Activated CD8-positive, alpha-beta memory T cell treated with anti-CD3 and anti-CD28 coated beads, Interleukin-2, amount 50 U/mL, for 1 hour (primary cell): ENCODE data around the gene HSPA1B.
A peak's percentile ranks its signal among the peaks of the same experiment; 100 is the strongest.
"Not testable (repeated sequence)": the region's sequence is repeated elsewhere in the genome, so short reads cannot be mapped to it uniquely, and the experiment has no call there.

ENCODE experiments used
- DNase-seq: peaks from one replicate; pipeline ENCODE4 v3.0.0-alpha.2; 2020; ENCODE audit errors: extremely low read depth

The HSPA1B gene

DNA sequence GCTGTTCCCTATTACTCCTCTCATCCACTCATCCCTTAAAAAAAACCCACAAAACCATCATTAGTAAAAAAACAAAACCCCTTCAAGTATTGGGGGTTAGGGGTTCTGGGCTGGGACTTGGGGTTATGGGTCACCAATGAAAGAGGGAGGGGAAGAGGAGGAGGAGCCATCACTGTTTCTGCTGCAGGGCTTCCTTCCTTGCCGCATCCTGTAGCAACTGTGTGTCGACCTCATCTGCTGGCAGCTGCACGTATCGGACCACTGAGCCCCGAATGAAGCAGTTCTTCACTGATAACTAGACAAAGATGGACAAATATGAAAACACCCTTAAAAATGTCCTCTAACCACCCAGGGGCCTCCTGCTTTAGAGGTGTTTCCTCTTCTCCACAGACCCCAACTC lies 29.9 kb upstream of the HSPA1B start:
- DNase-seq, result no peak

DNA sequence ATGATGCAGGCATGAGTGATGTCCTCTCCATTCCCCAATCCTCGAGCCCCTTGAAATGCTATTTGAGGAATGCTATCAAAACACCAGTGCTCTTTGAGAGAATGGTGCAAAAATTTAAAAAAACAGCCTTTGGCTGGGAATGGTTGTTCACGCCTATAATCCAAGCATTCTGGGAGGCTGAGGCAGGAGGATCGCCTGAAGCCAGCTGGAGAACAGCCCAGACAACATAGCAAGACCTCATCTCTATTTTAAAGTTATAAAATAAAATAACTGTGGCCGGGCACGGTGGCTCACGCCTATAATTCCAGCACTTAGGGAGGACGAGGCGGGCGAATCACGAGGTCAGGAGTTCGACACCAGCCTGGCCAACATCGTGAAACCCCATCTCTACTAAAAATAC lies 27.8 kb upstream of the HSPA1B start:
- no peak for DNase-seq

DNA sequence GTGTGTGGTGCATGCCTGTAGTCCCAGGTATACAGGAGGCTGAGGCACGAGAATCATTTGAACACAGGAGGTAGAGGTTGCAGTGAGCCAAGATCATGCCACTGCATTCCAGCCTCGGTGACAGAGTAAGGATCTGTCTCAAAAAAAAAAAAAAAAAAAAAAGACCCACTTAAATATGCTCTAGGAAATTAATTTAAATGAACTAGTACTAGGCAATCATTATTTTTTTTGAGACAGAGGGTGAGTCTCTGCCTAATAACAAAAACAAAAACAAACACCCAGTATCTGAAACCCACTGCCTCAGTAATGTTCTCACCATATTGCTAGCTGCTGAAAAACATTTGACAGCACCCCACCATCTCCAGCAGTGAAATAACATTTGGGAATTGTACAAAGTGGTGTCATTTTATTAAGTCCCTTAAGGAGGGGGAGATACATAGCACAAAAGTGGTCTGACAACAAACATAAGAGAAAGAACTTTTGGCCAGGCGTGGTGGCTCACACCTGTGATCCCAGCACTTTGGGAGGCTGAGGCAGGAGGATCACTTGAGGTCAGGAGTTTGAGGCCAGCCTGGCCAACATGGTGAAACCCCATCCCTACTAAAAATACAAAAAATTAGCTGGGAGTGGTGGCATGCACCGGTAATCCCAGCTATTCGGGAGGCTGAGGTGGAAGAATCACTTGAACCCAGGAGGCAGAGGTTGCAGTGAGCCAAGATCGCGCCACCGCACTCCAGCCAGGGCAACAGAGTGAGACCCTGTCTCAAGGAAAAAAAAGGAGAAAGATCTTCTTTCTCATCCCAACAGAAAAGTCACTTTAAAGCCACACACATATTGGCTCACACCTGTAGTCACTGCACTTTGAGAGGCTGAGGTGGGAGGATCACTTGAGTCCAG lies 26.3 kb upstream of the HSPA1B start:
- not testable (repeated sequence) for DNase-seq

DNA sequence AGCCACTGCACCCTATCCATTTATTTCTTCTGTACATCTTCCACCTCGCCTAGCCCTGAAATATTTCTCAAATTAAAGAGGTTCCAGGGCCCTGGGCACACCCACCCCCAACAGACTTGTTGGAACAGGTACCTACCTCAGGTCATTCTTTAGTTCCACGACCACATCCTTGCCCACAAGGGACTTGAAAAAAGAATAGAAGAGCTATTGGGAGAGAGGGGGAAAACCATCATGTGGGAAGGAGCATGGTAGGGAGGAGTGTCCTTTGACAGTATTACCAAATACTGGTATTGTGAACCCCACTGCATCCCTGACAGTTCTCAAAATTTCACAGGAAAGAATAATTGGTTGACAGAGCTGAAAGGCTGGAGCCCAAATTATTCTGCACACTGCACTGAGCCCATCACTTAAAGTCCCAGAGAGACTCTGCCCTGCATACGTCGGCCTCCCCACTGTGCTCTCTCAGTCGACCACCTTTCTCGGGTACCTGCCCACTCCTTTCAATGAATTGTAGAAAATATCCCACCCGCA lies 21.5 kb upstream of the HSPA1B start:
- DNase-seq, result no peak

DNA sequence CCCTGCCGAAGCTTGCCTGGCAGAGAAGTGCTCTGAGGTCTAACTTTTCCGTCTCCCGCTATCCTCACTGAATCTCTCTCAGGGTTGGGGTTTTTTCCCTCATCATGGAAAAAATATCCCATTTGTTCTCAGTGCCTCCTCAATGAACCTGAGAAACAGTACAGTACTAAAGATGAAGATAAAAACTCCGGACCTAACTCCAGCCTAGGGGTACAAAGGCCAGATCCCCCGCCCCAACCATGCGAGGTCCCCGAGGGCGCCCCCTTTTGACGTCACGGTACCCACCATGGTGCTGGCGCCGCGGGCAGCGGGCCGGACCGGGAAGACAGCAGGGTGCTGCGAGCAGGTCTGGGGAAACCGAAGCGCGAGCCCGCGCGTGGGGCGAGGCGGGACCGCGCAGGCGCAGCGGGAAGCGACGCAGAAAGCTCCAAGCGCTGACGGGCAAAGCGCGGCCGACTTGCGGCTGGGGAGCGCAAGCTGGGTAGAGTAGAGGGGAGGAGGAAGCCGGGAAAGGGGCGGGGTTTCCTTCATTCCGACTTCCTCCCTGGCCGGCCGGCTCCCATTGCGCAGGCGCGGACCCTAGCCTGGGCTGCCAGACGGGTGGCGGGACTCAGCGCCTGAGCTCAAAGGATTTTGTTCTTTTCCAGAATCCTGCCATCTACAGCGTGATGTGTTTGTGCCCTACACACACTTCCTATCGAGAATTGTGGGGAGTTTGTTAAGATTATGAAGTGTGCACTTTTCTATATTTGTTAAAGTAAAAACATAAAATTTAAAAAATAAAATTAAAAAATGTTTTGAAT lies 20.9 kb upstream of the HSPA1B start, which contains the start of gene LSM2:
LSM2 (minus strand) TSS at position 497 of the 803 bp plus-strand sequence; CDS start at position 288, 209 bp downstream.
- peak; percentile 94 for DNase-seq

DNA sequence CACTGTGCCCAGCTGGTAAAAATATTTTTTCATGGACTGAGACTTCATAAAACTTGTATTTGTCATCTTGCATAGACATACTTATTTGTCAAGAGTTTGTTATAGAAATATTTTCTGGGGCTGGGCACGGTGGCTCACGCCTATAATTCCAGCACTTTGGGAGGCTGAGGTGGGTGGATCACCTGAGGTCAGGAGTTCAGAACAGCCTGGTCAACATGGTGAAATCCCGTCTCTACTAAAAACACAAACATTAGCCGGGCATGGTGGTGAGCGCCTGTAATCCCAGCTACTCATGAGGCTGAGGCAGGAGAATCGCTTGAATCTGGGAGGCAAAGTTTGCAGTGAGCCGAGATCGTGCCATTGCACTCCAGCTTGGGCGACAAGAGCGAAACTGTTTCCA lies 18.9 kb upstream of the HSPA1B start:
- not testable (repeated sequence) for DNase-seq

DNA sequence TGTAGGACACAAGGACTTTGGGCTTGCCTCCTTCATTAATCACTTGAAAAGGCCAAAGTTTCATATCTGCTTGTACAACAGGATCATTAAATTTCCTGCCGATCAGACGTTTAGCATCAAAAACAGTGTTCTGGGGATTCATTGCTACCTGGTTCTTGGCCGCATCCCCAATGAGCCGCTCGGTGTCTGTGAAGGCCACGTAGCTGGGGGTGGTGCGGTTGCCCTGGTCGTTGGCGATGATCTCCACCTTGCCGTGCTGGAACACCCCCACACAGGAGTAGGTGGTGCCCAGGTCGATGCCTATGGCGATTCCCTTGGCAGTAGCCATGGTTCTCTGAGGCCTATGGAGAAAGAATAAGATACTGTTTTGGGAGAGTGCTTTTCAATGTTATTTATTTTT lies 15.9 kb upstream of the HSPA1B start:
- DNase-seq, result no peak

DNA sequence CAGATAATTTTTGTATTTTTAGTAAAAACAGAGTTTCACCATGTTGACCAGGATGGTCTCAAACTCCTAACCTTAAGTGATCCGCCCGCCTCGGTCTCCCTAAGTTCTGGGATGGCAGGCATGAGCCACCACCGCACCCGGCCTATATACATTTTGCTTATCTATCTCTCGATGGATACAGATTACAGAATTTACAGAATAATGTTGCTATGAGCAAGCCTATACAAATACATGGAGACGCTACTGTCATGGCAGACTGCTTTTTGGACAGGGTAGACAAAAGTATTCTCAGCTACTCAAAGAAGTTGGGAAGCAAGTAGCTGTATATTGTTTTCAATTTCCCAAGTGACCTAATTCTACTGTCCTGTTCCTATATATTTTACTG lies 14.1 kb upstream of the HSPA1B start:
- DNase-seq, result no peak

DNA sequence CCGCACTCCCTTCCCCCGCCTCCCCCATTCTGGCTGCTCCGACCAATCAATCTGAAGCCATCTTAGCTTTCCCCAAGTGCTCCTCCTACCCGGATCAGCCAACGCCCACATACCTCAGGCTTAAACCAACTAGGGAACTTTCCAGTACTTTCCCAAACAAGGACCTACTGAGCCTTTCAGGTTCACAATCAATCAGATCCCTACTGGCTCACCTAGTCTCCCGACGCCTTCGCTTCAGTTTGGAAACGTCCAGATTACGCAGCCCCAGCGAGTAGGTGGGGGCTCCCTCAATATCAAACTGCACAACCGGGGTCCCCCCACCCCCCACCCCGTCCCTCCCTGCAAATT lies 12.9 kb upstream of the HSPA1B start:
- DNase-seq, result no peak

DNA sequence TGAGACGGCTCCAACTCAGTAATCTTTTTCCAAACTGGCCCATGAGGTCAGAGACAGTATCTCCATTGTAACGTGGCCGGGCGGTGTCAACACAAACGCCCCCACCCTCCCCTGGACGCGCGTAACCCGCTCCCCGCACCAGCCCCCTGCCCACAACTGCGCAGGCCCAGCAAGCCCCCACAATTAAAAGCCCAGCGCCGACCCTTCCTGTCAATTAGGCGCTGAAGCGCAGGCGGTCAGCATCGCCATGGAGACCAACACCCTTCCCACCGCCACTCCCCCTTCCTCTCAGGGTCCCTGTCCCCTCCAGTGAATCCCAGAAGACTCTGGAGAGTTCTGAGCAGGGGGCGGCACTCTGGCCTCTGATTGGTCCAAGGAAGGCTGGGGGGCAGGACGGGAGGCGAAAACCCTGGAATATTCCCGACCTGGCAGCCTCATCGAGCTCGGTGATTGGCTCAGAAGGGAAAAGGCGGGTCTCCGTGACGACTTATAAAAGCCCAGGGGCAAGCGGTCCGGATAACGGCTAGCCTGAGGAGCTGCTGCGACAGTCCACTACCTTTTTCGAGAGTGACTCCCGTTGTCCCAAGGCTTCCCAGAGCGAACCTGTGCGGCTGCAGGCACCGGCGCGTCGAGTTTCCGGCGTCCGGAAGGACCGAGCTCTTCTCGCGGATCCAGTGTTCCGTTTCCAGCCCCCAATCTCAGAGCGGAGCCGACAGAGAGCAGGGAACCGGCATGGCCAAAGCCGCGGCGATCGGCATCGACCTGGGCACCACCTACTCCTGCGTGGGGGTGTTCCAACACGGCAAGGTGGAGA lies 12.3 kb upstream of the HSPA1B start, which contains the start of the genes HSPA1A and HSPA1L:
HSPA1A (plus strand) TSS at position 519 of the 814 bp plus-strand sequence; CDS start at position 733, 214 bp downstream.
HSPA1L (minus strand) TSS at position 259 of the 814 bp plus-strand sequence. CDS start 3,311 bp downstream, outside the sequence.
- DNase-seq, result no peak

DNA sequence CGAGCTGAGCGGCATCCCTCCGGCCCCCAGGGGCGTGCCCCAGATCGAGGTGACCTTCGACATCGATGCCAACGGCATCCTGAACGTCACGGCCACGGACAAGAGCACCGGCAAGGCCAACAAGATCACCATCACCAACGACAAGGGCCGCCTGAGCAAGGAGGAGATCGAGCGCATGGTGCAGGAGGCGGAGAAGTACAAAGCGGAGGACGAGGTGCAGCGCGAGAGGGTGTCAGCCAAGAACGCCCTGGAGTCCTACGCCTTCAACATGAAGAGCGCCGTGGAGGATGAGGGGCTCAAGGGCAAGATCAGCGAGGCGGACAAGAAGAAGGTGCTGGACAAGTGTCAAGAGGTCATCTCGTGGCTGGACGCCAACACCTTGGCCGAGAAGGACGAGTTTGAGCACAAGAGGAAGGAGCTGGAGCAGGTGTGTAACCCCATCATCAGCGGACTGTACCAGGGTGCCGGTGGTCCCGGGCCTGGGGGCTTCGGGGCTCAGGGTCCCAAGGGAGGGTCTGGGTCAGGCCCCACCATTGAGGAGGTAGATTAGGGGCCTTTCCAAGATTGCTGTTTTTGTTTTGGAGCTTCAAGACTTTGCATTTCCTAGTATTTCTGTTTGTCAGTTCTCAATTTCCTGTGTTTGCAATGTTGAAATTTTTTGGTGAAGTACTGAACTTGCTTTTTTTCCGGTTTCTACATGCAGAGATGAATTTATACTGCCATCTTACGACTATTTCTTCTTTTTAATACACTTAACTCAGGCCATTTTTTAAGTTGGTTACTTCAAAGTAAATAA lies 10.2 kb upstream of the HSPA1B start:
- DNase-seq, result not testable (repeated sequence)

DNA sequence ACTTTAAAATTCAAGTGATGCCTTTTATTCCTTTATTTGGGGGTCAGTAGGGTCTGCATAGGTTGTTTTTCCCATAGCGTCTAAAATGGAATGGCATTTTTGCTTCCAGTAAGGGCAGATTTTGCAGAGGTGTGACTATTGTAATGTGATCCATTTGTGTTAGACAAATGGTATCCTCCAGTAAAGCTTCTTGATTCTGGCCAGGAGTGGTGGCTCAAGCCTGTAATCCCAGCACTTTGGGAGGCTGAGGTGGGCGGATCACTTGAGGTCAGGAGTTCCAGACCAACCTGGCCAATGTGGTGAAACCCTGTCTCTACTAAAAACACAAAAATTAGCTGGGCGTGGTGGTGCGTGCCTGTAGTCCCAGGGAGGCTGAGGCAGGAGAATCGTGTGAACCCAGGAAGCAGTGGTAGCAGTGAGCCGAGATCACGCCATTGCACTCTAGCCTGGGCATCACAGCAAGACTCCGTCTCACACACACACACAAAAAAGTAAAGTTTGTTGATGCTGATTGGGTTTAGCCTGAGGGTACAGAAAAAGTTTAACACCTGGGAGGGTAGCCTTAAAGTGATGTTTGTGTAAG lies 9.5 kb upstream of the HSPA1B start:
- not testable (repeated sequence) for DNase-seq

DNA sequence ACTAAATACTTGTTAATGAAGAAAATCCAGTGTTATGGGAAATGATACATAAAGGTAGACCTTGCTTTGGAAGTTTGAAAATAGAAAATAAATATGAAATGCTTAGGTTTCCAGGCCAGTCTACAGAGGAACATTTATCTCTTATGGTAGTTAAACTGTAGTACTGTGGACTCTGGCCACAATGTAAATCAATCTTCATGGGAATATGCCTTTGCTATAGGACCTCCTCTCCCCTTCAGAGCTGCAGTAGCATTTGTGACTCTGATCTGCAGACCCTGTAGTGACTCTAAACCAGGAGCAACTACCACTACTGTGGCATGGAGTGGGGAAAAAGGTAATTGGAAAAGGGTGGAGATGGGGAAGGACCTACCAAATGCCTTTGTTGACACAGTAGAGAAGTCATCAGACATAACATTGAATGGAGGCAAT lies 7.7 kb upstream of the HSPA1B start:
- DNase-seq, result no peak

DNA sequence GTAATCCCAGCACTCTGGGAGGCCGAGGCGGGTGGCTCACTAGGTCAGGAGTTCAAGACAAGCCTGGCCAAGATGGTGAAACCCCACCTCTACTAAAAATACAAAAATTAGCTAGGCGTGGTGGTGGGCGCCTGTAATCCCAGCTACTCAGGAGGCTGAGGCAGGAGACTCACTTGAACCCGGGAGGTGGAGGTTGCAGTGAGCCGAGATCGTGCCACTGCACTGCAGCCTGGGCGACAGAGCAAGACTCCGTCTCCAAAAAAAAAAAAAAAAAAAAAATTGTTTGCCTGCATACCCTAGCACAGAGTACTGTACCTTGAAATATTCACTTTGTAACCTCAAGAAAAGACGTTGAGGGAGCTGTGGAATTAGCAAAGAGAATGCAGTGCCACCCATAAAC lies 7.1 kb upstream of the HSPA1B start:
- DNase-seq, result not testable (repeated sequence)

DNA sequence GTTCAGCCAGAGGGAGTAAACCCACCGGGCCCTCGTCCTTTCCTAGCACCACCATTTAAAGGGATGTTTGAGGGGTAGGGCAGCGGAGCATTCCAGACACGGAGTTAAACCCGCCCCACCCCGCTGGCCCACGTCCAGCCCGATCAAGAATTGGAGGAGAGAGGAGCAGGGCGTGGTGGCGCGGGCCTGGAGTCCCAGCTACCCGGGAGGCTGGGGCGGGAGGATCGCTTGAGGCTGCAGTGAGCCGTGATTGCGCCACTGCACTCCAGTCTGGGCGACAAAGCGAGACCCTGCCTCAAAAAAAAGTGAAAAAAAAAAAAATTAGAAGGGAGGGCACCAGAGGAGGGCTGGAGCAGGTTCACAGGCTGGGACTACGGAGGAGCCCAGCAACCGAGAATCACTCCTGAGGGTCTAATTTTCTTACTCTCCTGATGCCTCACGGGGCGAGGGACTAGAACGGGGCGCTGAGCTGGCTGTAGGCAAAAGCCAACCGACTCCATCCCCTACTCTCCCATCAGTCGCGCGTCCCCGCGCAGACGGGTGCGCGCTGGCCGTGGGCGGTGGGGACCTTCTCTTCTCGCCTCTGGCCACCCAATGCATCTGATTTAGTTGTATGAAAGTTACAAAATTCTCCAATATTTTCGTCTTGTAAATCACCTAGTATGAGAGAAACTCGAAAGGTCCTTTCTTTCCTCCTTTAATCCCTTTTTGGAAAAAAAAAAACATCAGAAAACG lies 6.1 kb upstream of the HSPA1B start:
- DNase-seq, result no peak

DNA sequence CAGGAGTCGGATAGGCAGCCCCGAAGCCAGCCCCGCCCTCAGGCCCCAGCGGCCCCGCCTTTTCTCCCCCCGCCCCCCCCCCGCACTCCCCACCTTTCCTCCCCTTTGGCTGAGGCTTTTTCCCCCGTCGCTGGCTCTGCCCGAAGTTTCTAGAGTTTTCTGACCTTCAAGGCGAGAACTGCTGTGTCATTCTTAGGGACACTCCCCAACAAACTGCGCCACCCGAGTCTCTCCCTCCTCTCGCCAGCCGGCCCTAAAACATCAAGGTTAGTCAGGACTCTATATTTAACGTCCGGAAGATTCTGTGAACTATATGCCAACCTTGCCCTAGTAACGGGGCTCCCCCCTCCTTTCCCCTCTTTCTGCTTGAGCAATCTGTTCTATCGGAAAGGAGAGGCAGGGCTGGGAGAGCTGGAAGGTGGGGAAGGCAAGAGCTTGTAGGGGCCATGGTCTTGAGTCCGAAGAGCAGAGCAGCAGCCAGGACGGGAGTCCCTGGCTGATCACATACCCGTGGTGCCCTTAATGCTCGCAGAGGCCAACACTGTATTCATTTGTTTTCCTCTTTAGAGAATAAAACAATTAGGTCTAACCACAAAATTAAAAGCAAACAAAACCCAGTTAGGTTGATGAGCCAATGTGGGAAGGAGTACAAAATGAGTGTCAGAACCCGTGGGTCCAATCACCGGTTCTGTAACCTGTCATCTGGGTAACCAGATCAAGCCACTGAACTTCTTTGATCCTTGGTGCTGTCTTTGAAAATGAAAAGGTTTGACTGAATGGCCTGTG lies 5.3 kb upstream of the HSPA1B start:
- DNase-seq, result no peak

DNA sequence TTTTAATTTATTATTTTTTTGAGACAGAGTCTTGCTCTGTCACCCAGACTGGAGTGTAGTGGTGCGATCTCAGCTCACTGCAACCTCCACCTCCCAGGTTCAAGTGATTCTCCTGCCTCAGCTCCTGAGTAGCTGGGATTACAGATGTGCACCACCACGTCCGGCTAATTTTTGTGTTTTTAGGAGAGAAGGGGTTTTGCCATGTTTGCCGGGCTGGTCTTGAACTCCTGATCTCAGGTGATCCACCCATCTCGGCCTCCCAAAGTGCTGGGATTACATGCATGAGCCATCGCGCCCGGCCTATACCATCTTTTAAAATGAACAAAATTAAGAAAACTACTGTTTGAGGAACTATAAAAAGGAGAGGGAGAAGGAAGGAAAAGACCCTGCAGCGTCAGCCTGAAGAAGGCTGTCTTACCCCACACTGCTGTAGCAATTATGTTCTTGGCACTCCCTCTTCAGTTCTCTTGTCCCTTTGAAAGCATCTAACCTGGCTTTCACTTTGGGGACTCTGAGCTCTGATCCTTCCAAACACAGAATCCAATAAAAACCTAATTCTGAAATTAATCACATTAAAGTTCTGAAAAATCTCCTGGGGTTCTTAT lies 3.8 kb upstream of the HSPA1B start:
- not testable (repeated sequence) for DNase-seq

DNA sequence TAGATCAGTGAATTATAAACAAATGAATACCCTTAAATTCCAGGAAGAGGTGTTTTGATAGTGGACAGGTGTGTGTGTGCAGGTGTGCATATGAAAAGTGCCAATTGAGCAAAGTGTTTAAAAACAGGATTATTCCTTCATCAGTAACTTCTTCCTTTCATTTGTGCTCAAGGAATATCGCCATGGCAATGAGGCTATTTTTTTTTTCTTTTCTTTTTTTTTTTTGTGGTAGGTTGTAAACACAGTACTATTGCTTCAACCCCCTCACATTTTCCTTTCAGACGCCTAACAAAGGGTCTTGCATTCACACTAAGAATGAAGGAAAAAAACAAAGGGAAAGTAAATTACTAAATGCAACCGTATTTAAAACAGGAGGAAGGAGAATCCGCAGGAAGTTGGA lies 2.0 kb upstream of the HSPA1B start:
- no peak for DNase-seq
